Esophagus squamous epithelium (tissue), 5 donors: ENCODE results near the gene LRRC18. TPM values are rescaled to one million over a fixed set of nuclear protein-coding genes. Genes with fewer than 3 reads are reported as not detected.

ENCODE experiments used
- DNase-seq: peaks from one replicate; lab custom pipeline; 2025; lab: John Stamatoyannopoulos, UW
- H3K27ac ChIP-seq, 4 donors: fragments of 200-600 bp; sonication (generic); one replicate each; pipeline ENCODE4 v1.5.1; 2016 to 2019; ENCODE audit warnings: mild to moderate bottlenecking in 1 of 4
- H3K27me3 ChIP-seq, 4 donors: fragments of 200-600 bp; sonication (generic); 1 replicate in 3 of 4; 2 replicates in 1 of 4; pipeline versions ENCODE4 v1.5.1 to v1.6.0; 2017 to 2021; ENCODE audit warnings: antibody characterized with exemption in 1 of 4
- H3K36me3 ChIP-seq, 3 donors: fragments of 200-600 bp; sonication (generic); one replicate each; pipeline ENCODE4 v1.5.1; 2016 to 2019
- H3K4me1 ChIP-seq, 3 donors: fragments of 200-600 bp; sonication (generic); one replicate each; pipeline ENCODE4 v1.5.1; 2017 to 2019
- H3K4me3 ChIP-seq, 4 donors: fragments of 200-600 bp; sonication (generic); 1 replicate in 3 of 4; 2 replicates in 1 of 4; pipeline ENCODE4 v1.5.1; 2016 to 2019; ENCODE audit warnings: mild to moderate bottlenecking in 2 of 4, moderate library complexity in 1 of 4
- H3K9me3 ChIP-seq, 3 donors: fragments of 200-600 bp; sonication (generic); one replicate each; pipeline ENCODE4 v1.5.1; 2016 to 2019
- POLR2A ChIP-seq, 4 donors: fragments of 450-650 bp; IDR thresholded peaks; one replicate each; pipeline ENCODE4 v1.6.1; 2017; ENCODE audit warnings: antibody characterized with exemption in 4 of 4, mild to moderate bottlenecking in 4 of 4, moderate library complexity in 3 of 4
- WGBS, 2 donors: methylation state at CpG; one replicate each; pipeline ENCODE4 v1.1.5; 2018; 5-methylcytosine and 5-hydroxymethylcytosine counted together
- intact Hi-C: fragments of 100-400 bp; cut with DNase I; formaldehyde crosslinking; loops from one replicate; pipeline ENCODE4 v1.15.0; 2022
- total RNA-seq, 4 donors: library from RNA; depleted of rRNA; stranded (reverse); fragments of >200 nt; gene quantifications; one replicate each; pipeline ENCODE4 v1.1.0, GENCODE V29; 2016
- TF ChIP-seq, protein P1 (sequence below), 6 experiments: fragments of 450-650 bp in 4 of 6; fragments of 200-600 bp in 2 of 6; sonication (generic) in 2 of 6; IDR thresholded peaks; one replicate each; pipeline ENCODE4 v1.5.1; 2016 to 2019; ENCODE audit warnings: antibody characterized with exemption in 6 of 6, mild to moderate bottlenecking in 4 of 6, moderate library complexity in 4 of 6
- donor health status: DM: yes; HTN: yes; CAD: no.

Gene LRRC18
- total RNA-seq, 4 donors from 2014 or later, result 0.19 TPM; not detected in 3

DNA sequence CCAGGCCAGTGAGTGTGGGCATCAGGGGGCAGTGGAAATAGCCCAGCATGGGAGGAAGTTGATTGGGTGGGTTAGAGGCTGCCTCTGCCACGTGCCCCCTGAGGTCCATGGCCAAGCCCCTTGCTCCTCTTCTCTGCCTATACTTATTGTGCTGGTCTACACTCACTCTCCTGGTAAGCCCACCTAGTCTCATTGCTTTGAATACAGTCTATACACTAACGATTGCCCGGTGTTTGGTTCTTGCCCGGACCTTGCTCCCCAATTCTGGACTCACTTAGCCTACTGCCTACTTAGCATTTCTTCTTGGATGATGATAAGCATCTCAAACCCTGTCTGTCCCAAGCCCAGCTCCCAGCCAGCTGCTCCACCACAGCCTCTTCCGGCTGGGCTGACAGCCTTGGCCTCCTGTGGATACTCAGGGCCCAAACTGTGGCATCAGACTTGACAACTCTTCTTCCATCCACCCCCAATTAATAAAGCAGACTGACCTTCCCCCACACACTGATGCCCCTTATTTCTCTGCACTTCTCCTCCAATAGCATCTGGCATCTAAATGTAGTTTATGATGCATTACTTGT, 10.1 kb downstream of the LRRC18 start:
- WGBS, 2 donors, result 66 to 67% methylated on average over 5 of the region's 5 CpGs
- intact Hi-C loops, result no loop called here
- Histone ChIP-seq H3K27ac (no peak overlapping the region), H3K27me3 (peaks cover 0 to 9% (median 0%) of the 10 kb centered on the region in 4 donors), H3K9me3 (no peaks in the 10 kb centered on the region), H3K4me3 (no peak overlapping the region), H3K36me3 (no peaks in the 10 kb centered on the region), H3K4me1 (no peaks in the 10 kb centered on the region)
- DNase-seq, result no peak
- TF ChIP-seq, protein P1, sequence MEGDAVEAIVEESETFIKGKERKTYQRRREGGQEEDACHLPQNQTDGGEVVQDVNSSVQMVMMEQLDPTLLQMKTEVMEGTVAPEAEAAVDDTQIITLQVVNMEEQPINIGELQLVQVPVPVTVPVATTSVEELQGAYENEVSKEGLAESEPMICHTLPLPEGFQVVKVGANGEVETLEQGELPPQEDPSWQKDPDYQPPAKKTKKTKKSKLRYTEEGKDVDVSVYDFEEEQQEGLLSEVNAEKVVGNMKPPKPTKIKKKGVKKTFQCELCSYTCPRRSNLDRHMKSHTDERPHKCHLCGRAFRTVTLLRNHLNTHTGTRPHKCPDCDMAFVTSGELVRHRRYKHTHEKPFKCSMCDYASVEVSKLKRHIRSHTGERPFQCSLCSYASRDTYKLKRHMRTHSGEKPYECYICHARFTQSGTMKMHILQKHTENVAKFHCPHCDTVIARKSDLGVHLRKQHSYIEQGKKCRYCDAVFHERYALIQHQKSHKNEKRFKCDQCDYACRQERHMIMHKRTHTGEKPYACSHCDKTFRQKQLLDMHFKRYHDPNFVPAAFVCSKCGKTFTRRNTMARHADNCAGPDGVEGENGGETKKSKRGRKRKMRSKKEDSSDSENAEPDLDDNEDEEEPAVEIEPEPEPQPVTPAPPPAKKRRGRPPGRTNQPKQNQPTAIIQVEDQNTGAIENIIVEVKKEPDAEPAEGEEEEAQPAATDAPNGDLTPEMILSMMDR (IDR thresholded peaks at IDR 0.05), result no peak
- no peak for TF ChIP-seq POLR2A (IDR thresholded peaks at IDR 0.05)

GRCh38 chr10:48926764-48927540, 12.7 kb downstream of the LRRC18 start:
- no peak for TF ChIP-seq POLR2A (IDR thresholded peaks at IDR 0.05)
- WGBS, 2 donors, result 80 to 87% methylated on average over 12 to 13 of the region's 13 CpGs
- no peak for DNase-seq
- Histone ChIP-seq H3K4me1 (no peaks in the 10 kb centered on the region), H3K9me3 (no peaks in the 10 kb centered on the region), H3K27ac (no peak overlapping the region), H3K36me3 (no peaks in the 10 kb centered on the region), H3K4me3 (no peak overlapping the region), H3K27me3 (peaks cover 0 to 18% (median 0%) of the 10 kb centered on the region in 4 donors)
- intact Hi-C loops, result no loop called here

- H3K4me3 ChIP-seq, result no peak overlapping the region
- no peak overlapping the region for H3K27ac ChIP-seq
These were observed 13.4 kb downstream of the LRRC18 start for GRCh38 chr10:48926255-48926654.

GRCh38 chr10:48924988-48925387, 14.7 kb downstream of the LRRC18 start:
- no peaks in the 10 kb centered on the region for H3K4me1 ChIP-seq
- intact Hi-C loops, result no loop called here
- H3K27ac ChIP-seq, result no peak overlapping the region
- peaks cover 0 to 18% (median 0%) of the 10 kb centered on the region in 4 donors for H3K27me3 ChIP-seq
- H3K36me3 ChIP-seq, result no peaks in the 10 kb centered on the region
- WGBS, 2 donors, result 87 to 92% methylated on average over 3 to 4 of the region's 4 CpGs
- H3K4me3 ChIP-seq, result no peak overlapping the region
- no peaks in the 10 kb centered on the region for H3K9me3 ChIP-seq
- no peak for DNase-seq
- TF ChIP-seq POLR2A (IDR thresholded peaks at IDR 0.05), result no peak
- TF ChIP-seq, protein P1 (IDR thresholded peaks at IDR 0.05), result no peak

More at GRCh38 chr10:48926255-48926654, 13.4 kb downstream of the LRRC18 start:
- DNase-seq, result no peak
- WGBS, 2 donors, result 75 to 83% methylated on average over 1 of the region's 1 CpG
- TF ChIP-seq POLR2A (IDR thresholded peaks at IDR 0.05), result no peak
- TF ChIP-seq, protein P1 (IDR thresholded peaks at IDR 0.05), result no peak
- Histone ChIP-seq H3K4me1 (no peaks in the 10 kb centered on the region), H3K27me3 (peaks cover 0 to 18% (median 0%) of the 10 kb centered on the region in 4 donors), H3K9me3 (no peaks in the 10 kb centered on the region), H3K36me3 (no peaks in the 10 kb centered on the region)
- intact Hi-C loops, result no loop called here

- H3K9me3 ChIP-seq, result no peaks in the 10 kb centered on the region
- H3K4me1 ChIP-seq, result no peaks in the 10 kb centered on the region
- no peak overlapping the region for H3K27ac ChIP-seq
- intact Hi-C loops, result no loop called here
- H3K27me3 ChIP-seq, result peaks cover 0 to 18% (median 0%) of the 10 kb centered on the region in 4 donors
- no peaks in the 10 kb centered on the region for H3K36me3 ChIP-seq
- DNase-seq, result no peak
- no peak for TF ChIP-seq POLR2A (IDR thresholded peaks at IDR 0.05)
- H3K4me3 ChIP-seq, result no peak overlapping the region
- no CpG with 5 or more reads among the region's 3 CpGs for WGBS, 2 donors
These were observed 15.9 kb downstream of the LRRC18 start for GRCh38 chr10:48923748-48924147.

DNA sequence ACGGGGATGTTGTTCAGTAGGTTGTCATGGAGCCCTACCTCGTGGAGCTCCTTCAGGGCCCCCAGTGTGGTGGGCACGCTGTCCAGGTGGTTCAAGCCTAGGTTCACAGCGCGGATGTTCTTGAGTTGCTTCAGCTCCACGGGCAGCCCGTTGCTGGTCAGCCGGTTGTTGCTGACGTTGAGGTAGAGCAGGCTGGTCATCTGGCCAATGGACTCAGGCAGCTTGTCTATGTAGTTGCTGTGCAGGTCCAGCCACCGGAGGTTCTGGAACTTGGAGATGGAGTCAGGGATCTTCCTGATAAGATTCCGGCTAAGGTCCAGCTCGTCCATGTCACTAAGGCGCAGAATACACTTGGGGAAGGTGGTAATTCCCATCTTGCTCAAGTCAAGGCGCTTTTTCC, 26.0 kb downstream of the LRRC18 start:
- H3K36me3 ChIP-seq, result no peaks in the 10 kb centered on the region
- intact Hi-C loops, result no loop called here
- TF ChIP-seq, protein P1 (IDR thresholded peaks at IDR 0.05), result no peak
- no peak overlapping the region for H3K4me3 ChIP-seq
- 82 to 93% methylated on average over 9 to 11 of the region's 14 CpGs for WGBS, 2 donors
- H3K27ac ChIP-seq, result no peak overlapping the region
- DNase-seq, result no peak
- H3K9me3 ChIP-seq, result no peaks in the 10 kb centered on the region
- H3K4me1 ChIP-seq, result no peaks in the 10 kb centered on the region
- H3K27me3 ChIP-seq, result peaks cover 0 to 43% (median 0%) of the 10 kb centered on the region in 4 donors
